NCI-H2196 (cell line): ENCODE measurements around the gene HIF1A.
"Not testable (repeated sequence)": the region's sequence is repeated elsewhere in the genome, so short reads cannot be mapped to it uniquely, and the experiment has no call there.

ENCODE experiments used
- DNase-seq: peaks from one replicate; lab custom pipeline; 2025; ENCODE audit not compliant: unreplicated experiment; lab: John Stamatoyannopoulos, UW

The HIF1A gene

DNA sequence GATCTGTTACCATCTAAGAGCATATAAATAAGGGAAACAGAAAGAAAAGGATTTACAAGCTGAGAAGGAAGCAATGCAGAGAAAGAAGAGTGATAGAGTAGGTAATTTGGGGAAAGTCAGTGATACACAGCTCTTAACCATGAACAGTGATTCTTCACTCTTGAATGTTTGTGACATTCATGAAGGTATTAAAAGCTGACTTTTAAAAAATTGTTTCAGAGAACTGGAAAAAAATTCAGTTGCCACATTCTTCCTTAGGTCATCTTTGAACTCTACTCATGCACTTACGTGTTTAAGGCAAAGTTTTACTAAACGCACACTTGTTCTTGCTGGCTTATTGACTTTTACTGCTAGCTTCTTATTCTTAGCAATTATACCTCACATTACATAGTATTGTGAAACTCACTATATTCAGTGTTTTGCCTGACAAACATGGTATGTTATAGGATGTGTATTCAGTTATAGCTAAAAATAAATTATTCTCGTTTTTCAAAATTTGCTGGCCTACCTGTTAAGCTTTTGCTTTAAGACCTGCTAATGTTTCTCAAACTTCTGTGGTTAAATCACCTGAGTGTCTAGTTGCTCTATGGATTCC, 10.9 kb downstream of the HIF1A start:
- DNase-seq, result no peak

GRCh38 chr14:61707774-61708173, 12.5 kb downstream of the HIF1A start:
- not testable (repeated sequence) for DNase-seq

- DNase-seq, result not testable (repeated sequence)
These were observed 13.4 kb downstream of the HIF1A start for GRCh38 chr14:61708693-61709092.

GRCh38 chr14:61710853-61711817, 15.8 kb downstream of the HIF1A start:
- peak; percentile 70 for DNase-seq

GRCh38 chr14:61712137-61712536, 16.8 kb downstream of the HIF1A start:
- no peak for DNase-seq

GRCh38 chr14:61713724-61714437, 18.6 kb downstream of the HIF1A start:
- no peak for DNase-seq

DNA sequence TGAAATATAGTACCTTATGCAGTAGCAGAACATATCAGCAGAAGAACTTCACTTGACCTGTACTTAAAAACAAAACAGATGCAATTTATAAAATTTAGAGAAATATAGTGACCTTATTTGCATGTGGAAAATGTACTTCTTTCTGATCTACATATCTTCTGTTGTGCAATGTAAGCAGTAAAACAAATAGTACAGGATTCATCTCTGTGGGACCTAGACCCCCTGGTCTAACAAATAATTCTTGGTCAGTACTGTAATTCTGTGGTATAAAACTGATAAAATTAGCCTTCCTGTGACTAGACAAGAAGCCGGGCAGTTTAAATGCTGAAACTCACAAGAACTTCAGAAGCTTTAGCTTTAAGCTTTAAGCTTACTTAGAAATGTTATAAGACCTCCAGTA, 21.6 kb downstream of the HIF1A start:
- no peak for DNase-seq

DNA sequence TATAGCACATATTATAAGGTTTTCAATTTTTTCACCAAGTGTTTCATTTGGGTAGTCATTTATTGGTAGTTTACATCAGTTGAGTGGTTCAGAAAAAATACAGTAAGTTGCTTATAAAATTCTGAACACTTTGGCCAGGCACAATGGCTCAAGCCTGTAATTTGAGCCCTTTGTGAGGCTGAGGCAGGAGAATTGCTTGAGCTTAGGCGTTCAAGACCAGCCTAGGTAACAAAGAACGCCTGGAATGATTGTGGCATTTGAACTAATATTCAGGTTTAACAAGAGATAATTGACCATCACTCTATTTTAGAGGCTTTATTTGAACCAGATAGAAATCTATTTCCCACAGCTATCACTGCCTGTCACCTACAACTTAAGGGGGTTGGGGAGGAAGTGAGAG, 22.7 kb downstream of the HIF1A start:
- no peak for DNase-seq

- DNase-seq, result no peak
These were observed 24.3 kb downstream of the HIF1A start for GRCh38 chr14:61719344-61720293.

GRCh38 chr14:61720294-61720661, 25.0 kb downstream of the HIF1A start:
- DNase-seq, result no peak

GRCh38 chr14:61720741-61721140, 25.4 kb downstream of the HIF1A start:
- no peak for DNase-seq

- no peak for DNase-seq
These were observed 28.8 kb downstream of the HIF1A start for GRCh38 chr14:61724133-61724532.

DNA sequence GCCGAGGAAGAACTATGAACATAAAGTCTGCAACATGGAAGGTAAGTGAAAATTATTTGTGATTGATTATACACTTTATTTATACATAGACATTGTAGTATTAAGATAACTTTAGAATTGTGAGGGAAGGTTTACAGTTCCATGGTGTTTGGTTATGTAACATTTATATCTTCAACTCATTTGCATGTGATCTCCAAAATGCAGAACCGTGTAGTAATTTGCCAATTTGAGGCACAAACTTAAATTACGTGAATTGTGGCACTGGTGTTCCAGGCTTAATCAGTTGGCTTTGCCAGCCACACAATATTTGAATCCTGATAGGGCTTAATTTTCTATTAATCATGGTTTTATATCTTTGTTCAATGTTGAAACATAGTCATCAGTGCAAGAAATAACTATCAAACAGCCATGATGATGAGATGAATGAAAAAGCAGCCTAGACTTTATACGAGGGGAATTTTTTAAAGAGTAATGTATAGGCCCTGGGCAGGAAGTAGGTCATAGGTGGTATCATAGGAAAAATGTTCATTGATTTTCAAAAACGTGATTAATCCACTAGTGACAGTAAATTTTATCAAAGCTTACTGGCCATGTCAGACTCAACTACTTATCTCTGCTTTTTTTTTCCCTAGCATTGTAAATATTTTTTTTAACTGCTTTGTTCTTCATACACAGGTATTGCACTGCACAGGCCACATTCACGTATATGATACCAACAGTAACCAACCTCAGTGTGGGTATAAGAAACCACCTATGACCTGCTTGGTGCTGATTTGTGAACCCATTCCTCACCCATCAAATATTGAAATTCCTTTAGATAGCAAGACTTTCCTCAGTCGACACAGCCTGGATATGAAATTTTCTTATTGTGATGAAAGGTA, 31.7 kb downstream of the HIF1A start:
- DNase-seq, result no peak

- DNase-seq, result peak; percentile 21
These were observed 35.6 kb downstream of the HIF1A start for GRCh38 chr14:61730756-61731373.

DNA sequence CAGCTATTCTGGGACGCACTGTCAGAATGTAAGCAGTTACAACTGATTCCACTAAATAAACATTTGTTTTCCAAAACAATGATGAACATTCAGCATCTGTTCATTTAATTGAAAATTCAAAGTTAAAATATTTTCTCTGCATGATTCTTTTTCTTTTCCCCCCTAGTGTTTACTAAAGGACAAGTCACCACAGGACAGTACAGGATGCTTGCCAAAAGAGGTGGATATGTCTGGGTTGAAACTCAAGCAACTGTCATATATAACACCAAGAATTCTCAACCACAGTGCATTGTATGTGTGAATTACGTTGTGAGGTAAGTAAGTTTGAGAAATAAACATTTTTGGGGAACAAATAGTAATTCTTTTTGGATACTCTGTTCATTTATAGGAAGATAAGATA, 38.7 kb downstream of the HIF1A start:
- no peak for DNase-seq

DNA sequence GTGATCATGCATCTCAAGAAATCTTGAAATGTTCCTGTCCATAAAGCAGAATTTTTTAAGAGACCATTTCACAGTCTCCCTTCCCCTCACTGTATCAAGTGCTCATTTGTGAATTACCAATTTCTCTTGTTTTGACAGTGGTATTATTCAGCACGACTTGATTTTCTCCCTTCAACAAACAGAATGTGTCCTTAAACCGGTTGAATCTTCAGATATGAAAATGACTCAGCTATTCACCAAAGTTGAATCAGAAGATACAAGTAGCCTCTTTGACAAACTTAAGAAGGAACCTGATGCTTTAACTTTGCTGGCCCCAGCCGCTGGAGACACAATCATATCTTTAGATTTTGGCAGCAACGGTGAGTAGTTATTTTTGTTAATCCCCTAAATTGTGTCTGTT, 41.4 kb downstream of the HIF1A start:
- DNase-seq, result no peak

DNA sequence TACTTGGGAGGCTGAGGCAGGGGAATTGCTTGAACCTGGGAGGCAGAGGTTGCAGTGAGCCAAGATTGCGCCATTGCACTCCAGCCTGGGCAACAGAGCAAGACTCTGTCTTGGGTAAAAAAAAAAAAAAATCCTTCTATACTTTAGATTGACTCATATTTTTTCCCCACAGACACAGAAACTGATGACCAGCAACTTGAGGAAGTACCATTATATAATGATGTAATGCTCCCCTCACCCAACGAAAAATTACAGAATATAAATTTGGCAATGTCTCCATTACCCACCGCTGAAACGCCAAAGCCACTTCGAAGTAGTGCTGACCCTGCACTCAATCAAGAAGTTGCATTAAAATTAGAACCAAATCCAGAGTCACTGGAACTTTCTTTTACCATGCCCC, 42.6 kb downstream of the HIF1A start:
- no peak for DNase-seq

DNA sequence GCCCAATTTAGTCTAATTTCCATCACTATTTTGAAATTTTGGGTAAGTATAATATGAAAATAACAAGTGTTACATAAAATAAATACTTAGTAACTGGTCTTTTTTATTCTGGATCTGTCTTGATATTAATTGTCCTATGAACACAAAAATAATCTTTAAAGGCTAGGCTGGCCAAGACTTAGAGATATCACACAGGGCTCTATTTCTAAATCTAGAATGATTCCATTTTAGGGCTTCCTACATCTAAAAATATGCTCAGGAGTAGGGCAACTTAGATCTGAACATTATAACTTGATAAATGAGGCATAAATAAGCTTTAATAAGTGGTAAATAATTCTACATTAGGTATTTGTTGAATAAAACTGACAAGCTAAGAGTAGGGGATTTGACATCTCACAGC, 43.8 kb downstream of the HIF1A start:
- DNase-seq, result no peak

- no peak for DNase-seq
These were observed 47.1 kb downstream of the HIF1A start for GRCh38 chr14:61742371-61742770.
